HUES6 (cell line): ENCODE results near the gene AHSA1.

Experiments used
- H3K27ac ChIP-seq: 2 replicates; pipeline ENCODE4 v1.7.0; 2013; ENCODE audit warnings: low read depth, mild to moderate bottlenecking, low read length, inconsistent platforms
- H3K27me3 ChIP-seq: 2 replicates; pipeline ENCODE4 v1.6.1; 2013; ENCODE audit warnings: low read length; ENCODE audit not compliant: control insufficient read depth, insufficient read depth
- H3K36me3 ChIP-seq: 2 replicates; pipeline ENCODE4 v1.6.1; 2013; ENCODE audit warnings: low read length; ENCODE audit not compliant: control insufficient read depth, insufficient read depth
- H3K4me1 ChIP-seq: 2 replicates; pipeline ENCODE4 v1.6.1; 2013; ENCODE audit warnings: low read length; ENCODE audit not compliant: control insufficient read depth, insufficient read depth
- H3K4me3 ChIP-seq: 2 replicates; pipeline ENCODE4 v1.5.1; 2013; ENCODE audit warnings: low read depth, low read length
- H3K9ac ChIP-seq: one replicate; pipeline ENCODE4 v1.6.1; 2013; ENCODE audit warnings: mild to moderate bottlenecking, low read length
- H3K9me3 ChIP-seq: 2 replicates; pipeline ENCODE4 v1.6.1; 2013; ENCODE audit warnings: low read depth, low read length; ENCODE audit not compliant: control insufficient read depth, insufficient read depth

AHSA1 gene

DNA sequence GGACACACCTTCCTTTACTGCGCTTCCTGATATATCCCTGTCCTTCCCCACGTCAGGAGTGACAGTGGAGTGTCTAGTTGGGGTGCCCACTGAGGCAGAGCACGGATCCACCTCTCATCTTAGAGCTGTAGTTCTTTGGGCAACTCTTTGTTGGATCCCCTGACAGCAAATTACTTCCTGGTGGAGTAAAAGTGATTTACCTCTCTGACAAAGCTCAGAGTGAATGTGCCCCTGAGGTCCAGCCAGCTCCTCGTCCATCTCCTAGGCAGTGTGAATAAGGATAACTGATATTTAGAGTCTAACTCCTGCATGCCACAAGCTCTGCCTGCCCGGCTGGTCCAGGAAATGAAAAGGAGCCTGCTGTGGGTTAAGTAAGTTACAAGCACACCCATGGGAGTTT is 16.0 kb downstream of the AHSA1 start:
- H3K27me3 ChIP-seq: no peaks in the 10 kb centered on the region
- H3K4me1 ChIP-seq: peaks cover 24% of the 10 kb centered on the region
- no peak overlapping the region for H3K27ac ChIP-seq
- peaks cover 9% of the 10 kb centered on the region for H3K36me3 ChIP-seq
- H3K9me3 ChIP-seq: no peaks in the 10 kb centered on the region
- H3K4me3 ChIP-seq: no peak overlapping the region
- no peak overlapping the region for H3K9ac ChIP-seq

GRCh38 chr14:77474479-77475177 is 16.7 kb downstream of the AHSA1 start:
- Histone ChIP-seq H3K27me3 (no peaks in the 10 kb centered on the region), H3K27ac (no peak overlapping the region), H3K36me3 (peaks cover 1% of the 10 kb centered on the region; the same call in 1 of the 2 replicates), H3K9me3 (no peaks in the 10 kb centered on the region), H3K4me1 (peaks cover 23% of the 10 kb centered on the region), H3K4me3 (no peak overlapping the region), H3K9ac (no peak overlapping the region)

DNA sequence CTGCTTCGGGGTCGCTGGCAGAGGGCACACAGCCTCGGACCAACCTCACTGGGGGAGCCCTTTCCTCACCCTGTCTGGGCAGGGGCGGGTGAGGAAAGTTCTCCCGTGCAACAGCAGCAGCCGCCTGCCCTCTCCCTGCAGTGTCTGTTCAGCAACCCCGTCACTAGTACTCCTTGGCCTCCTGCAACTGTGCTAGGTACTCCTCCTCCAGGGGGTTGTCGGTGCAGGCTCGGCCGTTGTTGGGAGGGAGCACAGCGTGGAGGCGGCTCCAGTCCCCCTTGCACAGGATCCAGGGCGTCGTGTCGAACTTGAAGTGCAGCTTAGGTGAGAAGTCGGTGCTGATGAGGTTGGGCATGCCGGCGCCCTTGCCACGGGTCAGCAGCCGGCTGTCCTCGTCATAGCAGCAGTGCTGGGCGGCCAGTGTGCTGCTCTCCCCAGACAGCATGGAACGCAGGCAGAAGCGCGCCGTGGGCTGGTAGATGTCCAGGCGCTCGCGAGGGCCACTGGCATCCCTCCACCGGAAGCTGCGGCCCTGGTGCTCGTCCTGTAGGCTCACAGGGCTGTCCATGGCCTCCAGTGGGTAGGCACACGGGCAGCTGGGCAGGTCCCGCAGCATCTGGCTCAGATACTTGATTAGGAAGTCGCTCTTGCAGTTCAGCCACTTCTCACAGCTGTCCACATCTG is 17.7 kb downstream of the AHSA1 start:
- H3K9me3 ChIP-seq: no peaks in the 10 kb centered on the region

DNA sequence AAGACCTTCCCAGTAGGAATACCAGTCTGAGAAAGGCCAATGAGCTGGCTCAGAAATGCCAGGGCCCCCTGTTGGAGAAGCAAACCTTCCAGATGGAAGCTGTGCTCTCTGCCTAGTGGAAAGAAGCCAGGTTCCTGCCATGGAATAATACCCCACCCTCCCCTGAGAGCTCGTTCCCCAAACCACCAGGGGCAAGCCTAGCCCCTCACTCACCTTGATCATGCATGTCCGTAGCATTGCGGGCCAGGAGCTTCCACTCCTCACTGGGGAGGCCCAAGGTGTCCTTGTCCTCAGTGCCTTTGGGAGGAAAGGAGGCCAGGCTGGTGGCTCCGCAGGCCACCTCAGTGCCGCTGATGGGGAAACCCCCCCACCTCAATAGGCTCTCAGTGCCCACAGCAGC is 20.1 kb downstream of the AHSA1 start:
- Histone ChIP-seq H3K4me3 (no peak overlapping the region), H3K9me3 (no peaks in the 10 kb centered on the region), H3K36me3 (no peaks in the 10 kb centered on the region), H3K4me1 (peaks cover under 1% of the 10 kb centered on the region; the same call in 1 of the 2 replicates), H3K9ac (no peak overlapping the region), H3K27ac (no peak overlapping the region), H3K27me3 (no peaks in the 10 kb centered on the region)

More for the DNA sequence above, 17.7 kb downstream of the AHSA1 start:
- Histone ChIP-seq H3K4me1 (peaks cover 15% of the 10 kb centered on the region), H3K36me3 (no peaks in the 10 kb centered on the region), H3K27ac (no peak overlapping the region), H3K9ac (no peak overlapping the region), H3K4me3 (no peak overlapping the region), H3K27me3 (no peaks in the 10 kb centered on the region)

DNA sequence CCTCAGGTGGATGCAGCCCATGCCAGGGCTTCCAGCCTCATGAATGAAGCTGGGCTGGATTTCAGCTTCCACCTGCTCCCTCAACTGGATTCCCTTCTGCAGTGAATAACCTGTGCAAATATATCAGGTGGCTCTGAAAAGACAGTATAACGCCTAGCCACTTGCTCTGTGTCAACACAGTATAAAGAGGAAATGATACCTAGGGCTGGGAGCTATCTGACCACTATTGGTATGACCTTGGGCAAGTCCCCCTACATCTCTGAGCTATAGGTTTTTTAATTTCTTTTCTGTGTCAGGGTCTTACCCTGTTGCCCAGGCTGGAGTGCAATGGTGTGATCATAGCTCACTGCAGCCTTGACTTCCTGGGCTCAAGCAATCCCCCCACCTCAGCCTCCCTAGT is 20.9 kb downstream of the AHSA1 start:
- Histone ChIP-seq H3K36me3 (no peaks in the 10 kb centered on the region), H3K4me3 (no peak overlapping the region), H3K9ac (no peak overlapping the region), H3K27me3 (no peaks in the 10 kb centered on the region), H3K27ac (no peak overlapping the region), H3K4me1 (no peaks in the 10 kb centered on the region), H3K9me3 (no peaks in the 10 kb centered on the region)

DNA sequence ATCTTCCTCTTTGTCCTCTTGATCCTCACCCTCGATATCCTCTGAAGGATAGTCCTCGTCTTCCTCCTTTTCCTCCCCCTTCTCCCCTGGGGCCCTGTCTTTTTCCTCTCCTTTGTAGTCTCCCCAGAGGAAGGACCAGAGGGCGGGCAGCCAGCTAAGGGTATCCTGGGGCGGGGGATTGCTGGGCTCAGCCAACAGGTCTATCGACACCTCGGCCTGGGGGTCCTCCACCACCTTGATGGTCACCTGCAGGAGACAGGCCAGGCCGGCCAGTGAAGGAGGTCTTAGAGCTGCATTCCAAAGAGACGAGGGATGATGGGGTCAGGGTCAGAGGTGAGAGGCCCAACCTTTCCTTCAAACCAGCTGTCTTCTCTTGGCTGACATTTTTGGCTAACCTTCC is 24.5 kb downstream of the AHSA1 start:
- Histone ChIP-seq H3K9me3 (no peaks in the 10 kb centered on the region), H3K4me3 (no peak overlapping the region), H3K27me3 (no peaks in the 10 kb centered on the region), H3K27ac (no peak overlapping the region), H3K36me3 (no peaks in the 10 kb centered on the region), H3K9ac (no peak overlapping the region), H3K4me1 (no peaks in the 10 kb centered on the region)

GRCh38 chr14:77485256-77485655 is 27.4 kb downstream of the AHSA1 start:
- Histone ChIP-seq H3K27me3 (no peaks in the 10 kb centered on the region), H3K36me3 (no peaks in the 10 kb centered on the region), H3K27ac (no peak overlapping the region), H3K4me1 (no peaks in the 10 kb centered on the region), H3K9ac (no peak overlapping the region), H3K9me3 (no peaks in the 10 kb centered on the region), H3K4me3 (no peak overlapping the region)

GRCh38 chr14:77485901-77486678 is 28.2 kb downstream of the AHSA1 start:
- H3K4me3 ChIP-seq: no peak overlapping the region
- no peak overlapping the region for H3K9ac ChIP-seq

DNA sequence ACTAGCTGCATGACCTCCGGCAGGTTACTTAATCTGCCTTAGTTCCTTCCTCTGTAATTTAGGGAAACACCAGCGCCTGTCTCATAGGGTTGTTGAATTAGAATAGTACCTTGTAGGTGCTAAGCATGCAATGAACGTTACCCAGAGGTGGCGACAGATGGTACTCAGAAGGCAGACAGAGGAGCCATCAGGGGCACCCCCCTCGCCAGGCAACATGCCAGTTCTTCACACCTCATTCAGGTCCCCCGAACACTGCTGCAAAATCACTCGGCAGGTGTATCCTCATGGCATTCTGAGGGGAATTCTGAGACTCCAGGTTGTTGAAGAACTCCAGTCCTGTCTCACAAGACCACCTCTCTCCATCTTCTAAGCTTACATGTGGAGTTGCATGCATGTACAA is 30.7 kb downstream of the AHSA1 start:
- H3K36me3 ChIP-seq: no peaks in the 10 kb centered on the region
- no peaks in the 10 kb centered on the region for H3K27me3 ChIP-seq
- H3K27ac ChIP-seq: no peak overlapping the region
- H3K4me1 ChIP-seq: no peaks in the 10 kb centered on the region
- no peak overlapping the region for H3K9ac ChIP-seq
- no peaks in the 10 kb centered on the region for H3K9me3 ChIP-seq
- no peak overlapping the region for H3K4me3 ChIP-seq

More at GRCh38 chr14:77485901-77486678, 28.2 kb downstream of the AHSA1 start:
- Histone ChIP-seq H3K4me1 (no peaks in the 10 kb centered on the region), H3K27me3 (no peaks in the 10 kb centered on the region), H3K27ac (no peak overlapping the region), H3K9me3 (no peaks in the 10 kb centered on the region), H3K36me3 (no peaks in the 10 kb centered on the region)

- Histone ChIP-seq H3K9me3 (no peaks in the 10 kb centered on the region), H3K4me1 (no peaks in the 10 kb centered on the region), H3K9ac (no peak overlapping the region), H3K36me3 (no peaks in the 10 kb centered on the region), H3K27me3 (no peaks in the 10 kb centered on the region), H3K4me3 (no peak overlapping the region), H3K27ac (no peak overlapping the region)
Observed at GRCh38 chr14:77489041-77489440, 31.1 kb downstream of the AHSA1 start.
